Measurements from ENCODE around the gene GOT1. TPM values are rescaled to one million over a fixed set of nuclear protein-coding genes. Genes with fewer than 3 reads are reported as not detected.

Gene GOT1
- total RNA-seq, 1 donor from 2014 or later: 587 TPM

GRCh38 chr10:99370993-99371392 lies 59.4 kb downstream of the GOT1 start:
- intact Hi-C loops (cut with micrococcal nuclease): no loop called here
- ATAC-seq: peak; percentile 38

GRCh38 chr10:99369551-99369950 lies 60.9 kb downstream of the GOT1 start:
- DNase-seq (no peak), ATAC-seq (no peak)
- intact Hi-C loops (cut with micrococcal nuclease): no loop called here

More at GRCh38 chr10:99370993-99371392, 59.4 kb downstream of the GOT1 start:
- DNase-seq: no peak

GRCh38 chr10:99369126-99369525 lies 61.3 kb downstream of the GOT1 start:
- intact Hi-C loops (cut with micrococcal nuclease): no loop called here
- no peak for ATAC-seq
- DNase-seq: no peak

GRCh38 chr10:99368646-99369045 lies 61.8 kb downstream of the GOT1 start:
- no peak for ATAC-seq
- intact Hi-C loops (cut with micrococcal nuclease): no loop called here
- DNase-seq: no peak

GRCh38 chr10:99366666-99367065 lies 63.8 kb downstream of the GOT1 start:
- no peak for ATAC-seq
- no peak for DNase-seq
- intact Hi-C loops (cut with micrococcal nuclease): no loop called here

GRCh38 chr10:99365736-99366135 lies 64.7 kb downstream of the GOT1 start:
- intact Hi-C loops (cut with micrococcal nuclease): no loop called here
- ATAC-seq (no peak), DNase-seq (no peak)

- intact Hi-C loops (cut with micrococcal nuclease): no loop called here
- ATAC-seq: no peak
- DNase-seq: no peak
Measured at GRCh38 chr10:99365311-99365710, 65.1 kb downstream of the GOT1 start.

GRCh38 chr10:99364125-99364524 lies 66.3 kb downstream of the GOT1 start:
- no peak for DNase-seq
- ATAC-seq: no peak
- intact Hi-C loops (cut with micrococcal nuclease): no loop called here

- no peak for DNase-seq
- intact Hi-C loops (cut with micrococcal nuclease): no loop called here
- no peak for ATAC-seq
Measured at GRCh38 chr10:99360934-99361333, 69.5 kb downstream of the GOT1 start.

- ATAC-seq (no peak), DNase-seq (no peak)
- intact Hi-C loops (cut with micrococcal nuclease): no loop called here
Measured at GRCh38 chr10:99358101-99358500, 72.3 kb downstream of the GOT1 start.

- ATAC-seq: peak; percentile 54
- intact Hi-C loops (cut with micrococcal nuclease): no loop called here
- no peak for DNase-seq
Measured at GRCh38 chr10:99357691-99358090, 72.7 kb downstream of the GOT1 start.

GRCh38 chr10:99353182-99353581 lies 77.2 kb downstream of the GOT1 start:
- DNase-seq (no peak), ATAC-seq (no peak)
- intact Hi-C loops (cut with micrococcal nuclease): no loop called here

- DNase-seq (no peak), ATAC-seq (no peak)
- intact Hi-C loops (cut with micrococcal nuclease): no loop called here
Measured at GRCh38 chr10:99347672-99348071, 82.8 kb downstream of the GOT1 start.

Other genes with a start within 250 kb of the GOT1 start
- gene HPSE2, start 194.8 kb downstream of the GOT1 start, total RNA-seq: not detected
- gene CNNM1, start 101.3 kb downstream of the GOT1 start, total RNA-seq: 0.10 TPM
- gene NKX2-3, start 102.3 kb upstream of the GOT1 start, total RNA-seq: not detected
- 43.1 TPM for gene SLC25A28, start 189.8 kb upstream of the GOT1 start, total RNA-seq
- gene ENTPD7, start 228.9 kb upstream of the GOT1 start, total RNA-seq: 2.7 TPM

Measured in left ventricle myocardium superior (tissue), 1 donor.